Gastroesophageal sphincter (tissue), 3 donors: ENCODE data around the gene PPP1R13B.

Experiments used
- EP300 ChIP-seq: sonication (generic); formaldehyde crosslinking; IDR thresholded peaks from one replicate; pipeline ENCODE4 v1.6.1; 2017; ENCODE audit warnings: antibody characterized with exemption, mild to moderate bottlenecking
- TF ChIP-seq, protein P1 (sequence below), 4 experiments: fragments of 200-600 bp in 2 of 4; fragments of 450-650 bp in 2 of 4; sonication (generic) in 1 of 4; IDR thresholded peaks; one replicate each; pipeline ENCODE4 v1.5.1; 2017 to 2019; ENCODE audit warnings: antibody characterized with exemption in 4 of 4, mild to moderate bottlenecking in 2 of 4, moderate library complexity in 2 of 4

DNA sequence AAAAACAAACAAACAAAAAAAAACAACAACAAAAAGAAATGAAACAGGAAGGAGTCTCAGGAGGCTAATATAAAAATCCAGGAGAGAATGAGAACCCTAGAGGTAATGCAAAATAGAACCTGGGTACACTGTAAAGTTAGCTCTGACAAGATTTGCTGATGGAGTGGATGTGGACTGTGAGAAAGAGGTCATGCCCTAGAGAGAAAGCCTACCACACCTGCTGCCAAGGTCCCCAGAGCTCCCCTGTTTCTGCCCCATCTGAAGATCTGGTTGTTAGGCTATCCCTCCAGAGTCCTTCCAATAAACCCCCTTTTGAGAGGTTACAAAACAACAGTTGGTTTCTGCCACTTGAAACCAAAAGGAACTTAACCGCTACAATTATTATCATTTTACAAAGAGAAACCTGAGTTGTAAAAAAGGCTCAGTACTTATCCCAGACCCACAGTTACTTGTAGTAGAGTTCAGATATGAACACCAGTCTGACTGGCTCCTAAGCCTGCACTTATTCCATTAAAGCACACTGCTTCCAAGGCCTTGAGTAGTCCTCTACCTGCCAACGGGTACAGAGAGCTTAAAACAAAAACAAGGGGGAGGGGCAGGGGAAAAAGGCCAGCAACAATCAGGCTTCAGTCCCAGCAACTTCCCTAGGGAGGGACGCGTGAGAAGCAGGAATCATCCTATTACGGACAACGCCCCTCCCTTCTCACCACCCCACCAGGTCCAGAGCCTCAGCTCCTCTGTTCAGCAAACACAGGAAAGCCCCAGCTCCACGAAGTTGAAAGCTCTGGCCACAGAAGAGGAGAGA is 27.7 kb downstream of the PPP1R13B start:
- no peak for TF ChIP-seq EP300
- TF ChIP-seq, protein P1, sequence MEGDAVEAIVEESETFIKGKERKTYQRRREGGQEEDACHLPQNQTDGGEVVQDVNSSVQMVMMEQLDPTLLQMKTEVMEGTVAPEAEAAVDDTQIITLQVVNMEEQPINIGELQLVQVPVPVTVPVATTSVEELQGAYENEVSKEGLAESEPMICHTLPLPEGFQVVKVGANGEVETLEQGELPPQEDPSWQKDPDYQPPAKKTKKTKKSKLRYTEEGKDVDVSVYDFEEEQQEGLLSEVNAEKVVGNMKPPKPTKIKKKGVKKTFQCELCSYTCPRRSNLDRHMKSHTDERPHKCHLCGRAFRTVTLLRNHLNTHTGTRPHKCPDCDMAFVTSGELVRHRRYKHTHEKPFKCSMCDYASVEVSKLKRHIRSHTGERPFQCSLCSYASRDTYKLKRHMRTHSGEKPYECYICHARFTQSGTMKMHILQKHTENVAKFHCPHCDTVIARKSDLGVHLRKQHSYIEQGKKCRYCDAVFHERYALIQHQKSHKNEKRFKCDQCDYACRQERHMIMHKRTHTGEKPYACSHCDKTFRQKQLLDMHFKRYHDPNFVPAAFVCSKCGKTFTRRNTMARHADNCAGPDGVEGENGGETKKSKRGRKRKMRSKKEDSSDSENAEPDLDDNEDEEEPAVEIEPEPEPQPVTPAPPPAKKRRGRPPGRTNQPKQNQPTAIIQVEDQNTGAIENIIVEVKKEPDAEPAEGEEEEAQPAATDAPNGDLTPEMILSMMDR (IDR thresholded peaks at IDR 0.05): no peak
